Measurements from ENCODE around the gene RAB41.

DNA sequence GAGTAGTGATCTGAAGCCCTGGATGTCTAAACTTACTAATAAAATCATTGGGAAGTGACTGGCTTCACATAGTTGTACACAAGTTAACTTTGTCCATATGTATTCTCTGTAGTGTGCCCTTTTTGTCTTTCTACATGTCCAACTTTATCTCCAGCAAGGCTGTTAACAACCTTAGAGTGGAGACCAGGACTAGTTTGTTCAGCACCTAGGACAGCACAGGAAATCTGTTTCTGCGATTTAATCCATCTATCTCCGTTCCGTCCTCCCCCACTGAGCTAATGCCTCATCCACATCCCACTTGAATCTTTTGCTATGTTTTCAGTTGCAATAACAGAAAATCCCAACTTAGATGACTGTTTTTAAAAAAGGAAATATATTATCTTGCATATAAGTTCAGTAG, 17.2 kb upstream of the RAB41 start:
- TF ChIP-seq POLR2AphosphoS5 (IDR thresholded peaks at IDR 0.05; ENCODE audit: low read depth, low read length) (no peak), TAF1 (IDR thresholded peaks at IDR 0.05; ENCODE audit: borderline replicate concordance, insufficient read depth, low read length) (no peak), SIN3A (IDR thresholded peaks at IDR 0.05; ENCODE audit: borderline replicate concordance, insufficient read depth, low read length) (no peak)
- TF ChIP-seq, protein P1, sequence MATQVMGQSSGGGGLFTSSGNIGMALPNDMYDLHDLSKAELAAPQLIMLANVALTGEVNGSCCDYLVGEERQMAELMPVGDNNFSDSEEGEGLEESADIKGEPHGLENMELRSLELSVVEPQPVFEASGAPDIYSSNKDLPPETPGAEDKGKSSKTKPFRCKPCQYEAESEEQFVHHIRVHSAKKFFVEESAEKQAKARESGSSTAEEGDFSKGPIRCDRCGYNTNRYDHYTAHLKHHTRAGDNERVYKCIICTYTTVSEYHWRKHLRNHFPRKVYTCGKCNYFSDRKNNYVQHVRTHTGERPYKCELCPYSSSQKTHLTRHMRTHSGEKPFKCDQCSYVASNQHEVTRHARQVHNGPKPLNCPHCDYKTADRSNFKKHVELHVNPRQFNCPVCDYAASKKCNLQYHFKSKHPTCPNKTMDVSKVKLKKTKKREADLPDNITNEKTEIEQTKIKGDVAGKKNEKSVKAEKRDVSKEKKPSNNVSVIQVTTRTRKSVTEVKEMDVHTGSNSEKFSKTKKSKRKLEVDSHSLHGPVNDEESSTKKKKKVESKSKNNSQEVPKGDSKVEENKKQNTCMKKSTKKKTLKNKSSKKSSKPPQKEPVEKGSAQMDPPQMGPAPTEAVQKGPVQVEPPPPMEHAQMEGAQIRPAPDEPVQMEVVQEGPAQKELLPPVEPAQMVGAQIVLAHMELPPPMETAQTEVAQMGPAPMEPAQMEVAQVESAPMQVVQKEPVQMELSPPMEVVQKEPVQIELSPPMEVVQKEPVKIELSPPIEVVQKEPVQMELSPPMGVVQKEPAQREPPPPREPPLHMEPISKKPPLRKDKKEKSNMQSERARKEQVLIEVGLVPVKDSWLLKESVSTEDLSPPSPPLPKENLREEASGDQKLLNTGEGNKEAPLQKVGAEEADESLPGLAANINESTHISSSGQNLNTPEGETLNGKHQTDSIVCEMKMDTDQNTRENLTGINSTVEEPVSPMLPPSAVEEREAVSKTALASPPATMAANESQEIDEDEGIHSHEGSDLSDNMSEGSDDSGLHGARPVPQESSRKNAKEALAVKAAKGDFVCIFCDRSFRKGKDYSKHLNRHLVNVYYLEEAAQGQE (IDR thresholded peaks at IDR 0.05; ENCODE audit: insufficient read depth in 1 of 2, low read depth in 2 of 2, low read length in 2 of 2): peak; percentile 78 to 93
